Ishikawa (cell line): ENCODE data around the gene PDZD2.

Experiments
- CEBPB ChIP-seq: IDR thresholded peaks from 2 replicates; pipeline ENCODE4 v1.6.1; 2012
- CREB1 ChIP-seq: IDR thresholded peaks from 2 replicates; pipeline ENCODE4 v1.6.1; 2012; ENCODE audit warnings: low read depth
- EGR1 ChIP-seq: IDR thresholded peaks from 2 replicates; pipeline ENCODE4 v1.6.1; 2012
- EP300 ChIP-seq: IDR thresholded peaks from 2 replicates; pipeline ENCODE4 v1.6.1; 2012; ENCODE audit warnings: borderline replicate concordance
- FOXM1 ChIP-seq: IDR thresholded peaks from 2 replicates; pipeline ENCODE4 v1.6.1; 2012; ENCODE audit warnings: low read depth, borderline replicate concordance
- MAX ChIP-seq: IDR thresholded peaks from 2 replicates; pipeline ENCODE4 v1.6.1; 2012
- NFIC ChIP-seq: IDR thresholded peaks from 2 replicates; pipeline ENCODE4 v1.6.1; 2012
- RAD21 ChIP-seq: IDR thresholded peaks from 2 replicates; pipeline ENCODE4 v1.6.1; 2012; ENCODE audit warnings: low read depth
- REST ChIP-seq: IDR thresholded peaks from 2 replicates; pipeline ENCODE4 v1.6.1; 2012; ENCODE audit warnings: low read depth, mild to moderate bottlenecking
- TAF1 ChIP-seq: IDR thresholded peaks from 2 replicates; pipeline ENCODE4 v1.6.1; 2012; ENCODE audit warnings: low read depth, mild to moderate bottlenecking
- TCF12 ChIP-seq: IDR thresholded peaks from 2 replicates; pipeline ENCODE4 v1.6.1; 2012; ENCODE audit warnings: low read depth
- TEAD4 ChIP-seq: IDR thresholded peaks from 2 replicates; pipeline ENCODE4 v1.6.1; 2012
- USF1 ChIP-seq: IDR thresholded peaks from 2 replicates; pipeline ENCODE4 v1.6.1; 2012
- YY1 ChIP-seq: IDR thresholded peaks from 2 replicates; pipeline ENCODE4 v1.6.1; 2012; ENCODE audit warnings: low read depth
- ZBTB7A ChIP-seq: IDR thresholded peaks from 2 replicates; pipeline ENCODE4 v1.6.1; 2012; ENCODE audit warnings: low read depth

The PDZD2 gene

GRCh38 chr5:31701642-31702299 is 62.8 kb downstream of the PDZD2 start:
- TF ChIP-seq EGR1 = no peak
- TF ChIP-seq CEBPB = no peak
- TF ChIP-seq TEAD4 = no peak
- no peak for TF ChIP-seq YY1
- no peak for TF ChIP-seq MAX

- no peak for TF ChIP-seq CEBPB
- TF ChIP-seq USF1 = no peak
- no peak for TF ChIP-seq FOXM1
- no peak for TF ChIP-seq YY1
- no peak for TF ChIP-seq REST
- TF ChIP-seq RAD21 = no peak
- no peak for TF ChIP-seq CREB1
- TF ChIP-seq TEAD4 = no peak
- no peak for TF ChIP-seq MAX
- no peak for TF ChIP-seq TCF12
- TF ChIP-seq EP300 = no peak
- TF ChIP-seq ZBTB7A = no peak
- TF ChIP-seq EGR1 = no peak
- TF ChIP-seq NFIC = no peak
- no peak for TF ChIP-seq TAF1
These were observed 63.8 kb downstream of the PDZD2 start for GRCh38 chr5:31702712-31703111.

- no peak for TF ChIP-seq FOXM1
- TF ChIP-seq MAX = no peak
- no peak for TF ChIP-seq RAD21
- TF ChIP-seq CREB1 = no peak
These were observed 64.8 kb downstream of the PDZD2 start for GRCh38 chr5:31703757-31704156.

GRCh38 chr5:31706186-31706585 is 67.3 kb downstream of the PDZD2 start:
- TF ChIP-seq FOXM1 (no peak), RAD21 (no peak), EP300 (no peak), NFIC (no peak), YY1 (no peak), USF1 (no peak), TEAD4 (no peak), ZBTB7A (no peak), CREB1 (no peak), EGR1 (no peak), CEBPB (no peak), MAX (no peak), TAF1 (no peak), REST (no peak), TCF12 (no peak)

GRCh38 chr5:31707329-31707728 is 68.4 kb downstream of the PDZD2 start:
- TF ChIP-seq REST (no peak), CREB1 (no peak), FOXM1 (no peak), YY1 (no peak), TEAD4 (no peak), USF1 (no peak), CEBPB (no peak), RAD21 (no peak), EGR1 (no peak)
